Endodermal cell (in vitro differentiated cells): ENCODE data around the gene CCNT2. TPM values are rescaled to one million over a fixed set of nuclear protein-coding genes. Genes with fewer than 3 reads are reported as not detected.

Experiments used
- DNase-seq: peaks from one replicate; pipeline ENCODE4 v3.0.0-alpha.2; 2017
- H3K27ac ChIP-seq: 2 replicates; pipeline ENCODE4 v1.5.1; 2013; ENCODE audit warnings: mild to moderate bottlenecking, low read depth, low read length, moderate library complexity
- H3K27me3 ChIP-seq: 2 replicates; pipeline ENCODE4 v1.6.1; 2013; ENCODE audit warnings: mild to moderate bottlenecking, low read length, moderate library complexity; ENCODE audit not compliant: insufficient read depth, control insufficient read depth, poor library complexity, severe bottlenecking
- H3K36me3 ChIP-seq: 2 replicates; pipeline ENCODE4 v1.7.0; 2013; ENCODE audit warnings: mild to moderate bottlenecking, low read length, moderate library complexity; ENCODE audit not compliant: control insufficient read depth, insufficient read depth
- H3K4me1 ChIP-seq: one replicate; pipeline ENCODE4 v1.7.0; 2013; ENCODE audit warnings: low read length; ENCODE audit not compliant: control insufficient read depth, insufficient read depth
- H3K4me3 ChIP-seq: 2 replicates; pipeline ENCODE4 v1.5.1; 2013; ENCODE audit warnings: mild to moderate bottlenecking, low read length, moderate library complexity
- H3K9ac ChIP-seq: 2 replicates; pipeline ENCODE4 v1.6.1; 2013; ENCODE audit warnings: mild to moderate bottlenecking, low read length, moderate library complexity; ENCODE audit not compliant: poor library complexity, severe bottlenecking; ENCODE audit errors: extremely low read depth
- H3K9me3 ChIP-seq: 2 replicates; pipeline ENCODE4 v1.6.1; 2013; ENCODE audit warnings: mild to moderate bottlenecking, low read length, moderate library complexity; ENCODE audit not compliant: control insufficient read depth
- H3K27ac Mint-ChIP-seq: 2 replicates; pipeline ENCODE4 v1.8.0; 2020; ENCODE audit warnings: mixed read lengths
- H3K27me3 Mint-ChIP-seq: 2 replicates; pipeline ENCODE4 v1.8.0; 2021; ENCODE audit warnings: mild to moderate bottlenecking, mixed read lengths; ENCODE audit not compliant: insufficient read depth
- H3K36me3 Mint-ChIP-seq: 2 replicates; pipeline ENCODE4 v1.8.0; 2020; ENCODE audit warnings: low read depth, mixed read lengths
- H3K4me1 Mint-ChIP-seq: 2 replicates; pipeline ENCODE4 v1.8.0; 2020; ENCODE audit warnings: mixed read lengths
- H3K4me3 Mint-ChIP-seq: 2 replicates; pipeline ENCODE4 v1.8.0; 2020; ENCODE audit warnings: mild to moderate bottlenecking, moderate library complexity, mixed read lengths
- H3K9me3 Mint-ChIP-seq: 2 replicates; pipeline ENCODE4 v1.8.0; 2020; ENCODE audit warnings: mild to moderate bottlenecking, mixed read lengths
- WGBS, 2 experiments: methylation state at CpG; one replicate each; pipeline versions ENCODE4 v1.1.5 to v1.1.7; 2013; ENCODE audit warnings: missing lambda C conversion rate in 2 of 2, mixed read lengths in 1 of 2; ENCODE audit not compliant: insufficient coverage in 1 of 2, insufficient read length in 1 of 2; 5-methylcytosine and 5-hydroxymethylcytosine counted together
- total RNA-seq, 2 donors: library from RNA; stranded (reverse); fragmentation: NEBNext Ultra II Directional in 1 of 2; extraction: Animal tissue kit (Norgen Biotek cat#: 25700) in 1 of 2; gene quantifications; 2 replicates in 1 of 2; 3 replicates in 1 of 2; pipeline ENCODE4 v1.2.1, GENCODE V29; 2021
- TF ChIP-seq, protein P1 (sequence below): fragments of 200-600 bp; sonication (generic); conservative IDR thresholded peaks from 2 replicates; pipeline ENCODE4 v1.5.0; 2021; ENCODE audit warnings: antibody characterized with exemption, mild to moderate bottlenecking

Gene CCNT2
- total RNA-seq, 2 donors from 2014 or later = 51.4 to 53.3 TPM

DNA sequence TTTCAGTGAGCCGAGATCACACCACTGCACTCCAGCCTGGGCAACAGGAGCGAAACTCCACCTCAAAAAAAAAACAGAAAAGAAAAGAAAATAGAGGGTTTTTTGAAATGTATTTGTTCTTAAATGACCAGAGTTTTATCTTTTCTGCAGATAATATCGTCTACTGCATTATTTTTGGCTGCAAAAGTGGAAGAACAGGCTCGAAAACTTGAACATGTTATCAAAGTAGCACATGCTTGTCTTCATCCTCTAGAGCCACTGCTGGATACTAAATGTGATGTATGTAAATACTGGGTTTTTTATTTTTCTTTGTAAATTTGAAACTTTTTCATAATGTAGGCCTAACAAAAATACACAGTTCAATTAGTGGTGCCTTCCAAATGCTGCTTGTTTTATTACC, 18.1 kb downstream of the CCNT2 start:
- no peak overlapping the region for H3K4me3 Mint-ChIP-seq
- peaks cover 43% of the 10 kb centered on the region for H3K36me3 Mint-ChIP-seq
- no peaks in the 10 kb centered on the region for H3K9me3 Mint-ChIP-seq
- Histone ChIP-seq H3K9ac (no peak overlapping the region), H3K9me3 (peaks cover 4% of the 10 kb centered on the region), H3K27ac (no peak overlapping the region), H3K27me3 (no peaks in the 10 kb centered on the region), H3K4me3 (no peak overlapping the region), H3K4me1 (no peaks in the 10 kb centered on the region), H3K36me3 (peaks cover 75% of the 10 kb centered on the region)
- no peak for DNase-seq
- WGBS, 2 experiments = 90 to 98% methylated on average over 4 of the region's 4 CpGs
- H3K27me3 Mint-ChIP-seq = no peaks in the 10 kb centered on the region
- H3K27ac Mint-ChIP-seq = no peak overlapping the region
- TF ChIP-seq, protein P1, sequence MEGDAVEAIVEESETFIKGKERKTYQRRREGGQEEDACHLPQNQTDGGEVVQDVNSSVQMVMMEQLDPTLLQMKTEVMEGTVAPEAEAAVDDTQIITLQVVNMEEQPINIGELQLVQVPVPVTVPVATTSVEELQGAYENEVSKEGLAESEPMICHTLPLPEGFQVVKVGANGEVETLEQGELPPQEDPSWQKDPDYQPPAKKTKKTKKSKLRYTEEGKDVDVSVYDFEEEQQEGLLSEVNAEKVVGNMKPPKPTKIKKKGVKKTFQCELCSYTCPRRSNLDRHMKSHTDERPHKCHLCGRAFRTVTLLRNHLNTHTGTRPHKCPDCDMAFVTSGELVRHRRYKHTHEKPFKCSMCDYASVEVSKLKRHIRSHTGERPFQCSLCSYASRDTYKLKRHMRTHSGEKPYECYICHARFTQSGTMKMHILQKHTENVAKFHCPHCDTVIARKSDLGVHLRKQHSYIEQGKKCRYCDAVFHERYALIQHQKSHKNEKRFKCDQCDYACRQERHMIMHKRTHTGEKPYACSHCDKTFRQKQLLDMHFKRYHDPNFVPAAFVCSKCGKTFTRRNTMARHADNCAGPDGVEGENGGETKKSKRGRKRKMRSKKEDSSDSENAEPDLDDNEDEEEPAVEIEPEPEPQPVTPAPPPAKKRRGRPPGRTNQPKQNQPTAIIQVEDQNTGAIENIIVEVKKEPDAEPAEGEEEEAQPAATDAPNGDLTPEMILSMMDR = no peak
- H3K4me1 Mint-ChIP-seq = peaks cover 4% of the 10 kb centered on the region

DNA sequence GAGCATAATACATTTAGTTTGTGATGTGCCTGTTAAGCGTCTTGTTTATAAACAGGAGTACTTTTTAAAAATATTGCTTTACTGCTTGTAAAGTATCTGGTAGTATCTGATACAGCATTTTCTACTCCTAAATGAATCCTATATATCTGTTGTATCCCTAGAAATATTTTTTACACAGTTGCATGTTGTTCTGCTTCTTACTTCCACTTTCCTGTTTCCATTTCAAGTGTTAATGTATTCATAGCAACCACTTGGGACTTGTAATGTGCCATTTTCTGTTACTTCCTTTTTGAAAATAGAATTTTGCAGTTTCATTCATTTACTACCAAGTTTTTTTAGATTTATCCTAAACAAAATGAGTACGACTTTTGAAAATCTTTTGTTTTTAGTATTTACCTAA, 24.9 kb downstream of the CCNT2 start:
- H3K9ac ChIP-seq = no peak overlapping the region
- H3K27ac ChIP-seq = no peak overlapping the region
- Mint-ChIP-seq H3K27me3 (no peaks in the 10 kb centered on the region), H3K27ac (no peak overlapping the region), H3K4me1 (peaks cover 9% of the 10 kb centered on the region), H3K9me3 (no peaks in the 10 kb centered on the region), H3K4me3 (no peak overlapping the region), H3K36me3 (peaks cover 61% of the 10 kb centered on the region)
- H3K4me1 ChIP-seq = no peaks in the 10 kb centered on the region
- TF ChIP-seq, protein P1 = no peak
- no peaks in the 10 kb centered on the region for H3K27me3 ChIP-seq
- 93% methylated on average over 2 of the region's 2 CpGs; no CpG with 5 or more reads in 1 of the 2 experiments for WGBS, 2 experiments
- DNase-seq = no peak
- peaks cover 1% of the 10 kb centered on the region for H3K9me3 ChIP-seq
- peaks cover 88% of the 10 kb centered on the region for H3K36me3 ChIP-seq
- H3K4me3 ChIP-seq = no peak overlapping the region

DNA sequence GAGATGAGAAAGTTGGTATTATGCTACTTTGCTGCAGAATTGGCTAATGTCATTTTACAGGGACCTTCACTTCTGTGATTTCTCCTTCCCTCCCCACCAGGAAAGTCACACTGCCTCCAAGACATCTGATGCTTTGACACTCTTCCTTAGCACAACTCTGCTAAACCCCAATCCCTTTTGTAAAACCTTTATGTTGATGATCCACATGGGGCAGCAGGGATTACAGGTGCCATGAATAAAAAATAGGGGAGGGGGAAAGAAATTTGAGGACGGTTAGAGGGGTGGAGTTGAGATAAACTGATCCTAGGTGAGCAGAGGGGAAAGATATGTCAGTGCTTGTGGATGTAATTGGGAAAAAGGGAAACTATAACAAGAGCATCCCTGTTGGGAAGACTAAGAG, 26.4 kb downstream of the CCNT2 start:
- H3K4me3 ChIP-seq = no peak overlapping the region
- no peaks in the 10 kb centered on the region for H3K9me3 ChIP-seq
- no peak for DNase-seq
- peaks cover 90% of the 10 kb centered on the region for H3K36me3 ChIP-seq
- no peaks in the 10 kb centered on the region for H3K27me3 Mint-ChIP-seq
- peaks cover 9% of the 10 kb centered on the region for H3K4me1 Mint-ChIP-seq
- H3K4me1 ChIP-seq = no peaks in the 10 kb centered on the region
- TF ChIP-seq, protein P1 = no peak
- WGBS, 2 experiments = 66 to 100% methylated on average over 1 of the region's 1 CpG
- H3K9ac ChIP-seq = no peak overlapping the region
- H3K27ac Mint-ChIP-seq = peak overlapping the region; percentile 8
- H3K9me3 Mint-ChIP-seq = no peaks in the 10 kb centered on the region
- no peak overlapping the region for H3K4me3 Mint-ChIP-seq
- H3K36me3 Mint-ChIP-seq = peaks cover 61% of the 10 kb centered on the region
- no peak overlapping the region for H3K27ac ChIP-seq
- no peaks in the 10 kb centered on the region for H3K27me3 ChIP-seq
